GM12872 (cell line): ENCODE measurements around the gene LY86.

Experiments used
- TF ChIP-seq, protein P1 (sequence below): IDR thresholded peaks from 3 replicates; pipeline ENCODE4 v1.5.1; 2011; ENCODE audit warnings: low read depth, mild to moderate bottlenecking, low read length, moderate library complexity; ENCODE audit not compliant: insufficient read depth

The LY86 gene

DNA sequence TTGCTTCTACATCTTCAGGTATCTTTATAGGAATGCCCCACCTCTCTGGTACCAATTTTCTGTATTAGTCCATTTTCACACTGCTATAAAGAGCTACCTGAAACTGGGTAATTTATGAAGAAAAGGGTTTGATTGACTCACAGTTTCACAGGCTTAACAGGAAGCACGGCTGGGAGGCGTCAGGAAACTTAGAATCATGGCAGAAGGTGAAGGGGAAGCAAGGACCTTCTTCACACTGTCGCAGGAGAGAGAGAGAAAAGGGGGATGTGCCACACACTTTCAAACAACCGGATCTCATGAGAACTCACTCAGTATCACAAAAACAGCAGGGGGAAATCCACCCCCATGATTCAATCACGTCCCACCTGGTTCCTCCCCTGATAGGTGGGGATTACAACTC, 24.4 kb upstream of the LY86 start:
- TF ChIP-seq, protein P1, sequence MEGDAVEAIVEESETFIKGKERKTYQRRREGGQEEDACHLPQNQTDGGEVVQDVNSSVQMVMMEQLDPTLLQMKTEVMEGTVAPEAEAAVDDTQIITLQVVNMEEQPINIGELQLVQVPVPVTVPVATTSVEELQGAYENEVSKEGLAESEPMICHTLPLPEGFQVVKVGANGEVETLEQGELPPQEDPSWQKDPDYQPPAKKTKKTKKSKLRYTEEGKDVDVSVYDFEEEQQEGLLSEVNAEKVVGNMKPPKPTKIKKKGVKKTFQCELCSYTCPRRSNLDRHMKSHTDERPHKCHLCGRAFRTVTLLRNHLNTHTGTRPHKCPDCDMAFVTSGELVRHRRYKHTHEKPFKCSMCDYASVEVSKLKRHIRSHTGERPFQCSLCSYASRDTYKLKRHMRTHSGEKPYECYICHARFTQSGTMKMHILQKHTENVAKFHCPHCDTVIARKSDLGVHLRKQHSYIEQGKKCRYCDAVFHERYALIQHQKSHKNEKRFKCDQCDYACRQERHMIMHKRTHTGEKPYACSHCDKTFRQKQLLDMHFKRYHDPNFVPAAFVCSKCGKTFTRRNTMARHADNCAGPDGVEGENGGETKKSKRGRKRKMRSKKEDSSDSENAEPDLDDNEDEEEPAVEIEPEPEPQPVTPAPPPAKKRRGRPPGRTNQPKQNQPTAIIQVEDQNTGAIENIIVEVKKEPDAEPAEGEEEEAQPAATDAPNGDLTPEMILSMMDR: no peak

DNA sequence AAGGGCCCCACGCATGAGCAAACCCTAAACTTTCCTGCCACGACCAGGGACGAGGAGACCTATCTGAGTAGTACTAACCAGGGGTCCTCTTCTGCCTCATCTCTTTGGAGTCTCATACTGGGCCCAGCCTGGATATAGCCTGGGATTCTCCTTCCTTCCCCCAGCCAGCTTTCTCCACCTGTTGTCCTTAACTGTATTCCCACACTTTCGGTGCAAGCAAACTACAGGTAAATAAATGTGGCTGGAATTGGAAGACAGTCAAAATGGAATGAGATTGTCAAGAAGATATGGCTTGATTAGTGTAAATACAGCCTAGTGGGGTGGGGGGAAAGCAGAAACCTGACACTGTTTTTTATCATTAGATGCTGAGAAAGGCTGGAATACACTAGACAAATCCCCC, 23.5 kb upstream of the LY86 start:
- TF ChIP-seq, protein P1: no peak

DNA sequence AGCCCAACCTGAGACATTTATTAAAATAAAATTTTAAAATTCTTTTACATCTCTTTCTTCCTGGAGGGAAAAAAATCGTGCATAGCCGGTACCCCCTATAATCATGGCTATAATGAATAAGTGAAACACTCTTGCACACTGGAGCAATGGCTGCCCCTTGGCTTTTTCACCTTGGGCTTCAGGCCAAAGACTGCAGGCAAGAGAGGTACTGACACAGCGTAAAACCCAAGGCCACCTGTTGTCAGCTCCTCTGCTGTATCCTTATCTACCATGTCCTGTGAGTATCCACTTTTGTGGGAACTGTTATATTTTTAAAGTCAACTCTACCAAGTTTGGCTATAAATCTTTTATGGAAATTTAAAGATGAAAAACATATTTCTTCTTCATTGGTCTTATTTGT, 23.0 kb upstream of the LY86 start:
- TF ChIP-seq, protein P1: no peak

DNA sequence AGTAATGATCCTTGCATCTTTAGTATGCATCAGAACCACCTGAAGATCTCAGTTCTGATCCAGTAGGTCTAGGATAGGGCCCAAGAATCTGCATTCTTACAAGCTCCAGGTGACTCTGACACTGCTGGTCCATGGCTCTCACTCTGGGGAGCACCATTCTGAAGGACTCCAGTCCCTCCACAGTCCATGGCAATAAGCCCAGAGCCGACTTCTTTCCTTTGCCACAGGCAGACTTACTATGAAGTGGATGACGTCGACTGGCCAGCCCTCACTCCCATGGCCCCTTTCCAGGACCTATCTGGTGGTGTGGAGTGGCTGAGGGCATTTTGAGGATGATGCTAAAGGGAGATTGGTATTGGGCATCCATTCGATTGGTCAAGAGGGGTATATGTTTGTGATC, 21.8 kb upstream of the LY86 start:
- TF ChIP-seq, protein P1: no peak

DNA sequence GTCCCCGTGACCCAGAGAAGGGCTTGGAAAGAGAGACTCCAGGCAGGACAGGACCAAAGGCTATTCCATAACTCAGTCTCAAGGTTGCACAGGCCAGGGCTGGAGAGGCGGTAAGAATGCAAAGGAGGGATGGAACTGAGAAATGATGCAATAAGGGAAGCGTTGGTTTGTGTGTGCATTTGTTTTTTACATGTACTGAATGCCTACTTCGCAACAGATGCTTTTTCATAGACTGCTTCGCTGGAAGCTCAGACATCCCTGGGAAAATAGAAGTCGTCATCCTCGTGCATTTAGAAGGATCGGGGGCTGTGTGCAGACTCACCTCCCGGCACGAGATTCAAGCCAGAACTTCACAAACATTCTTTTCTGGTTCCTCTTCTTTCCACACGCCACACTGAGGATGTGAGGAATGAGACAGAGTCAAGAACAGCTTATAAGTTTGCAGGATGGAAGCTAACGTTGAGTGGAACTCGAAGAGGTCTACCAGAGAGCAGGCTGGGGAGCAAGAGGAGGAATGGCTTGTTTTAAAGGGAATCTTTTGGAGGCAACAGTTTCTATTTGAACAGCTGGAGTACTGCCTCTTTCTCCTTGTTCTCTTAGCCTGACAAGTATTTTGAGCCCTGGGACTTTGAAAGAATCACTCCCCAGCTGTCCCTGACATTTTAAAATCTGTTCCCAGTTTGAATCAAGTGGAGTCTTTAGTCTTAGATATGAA, 19.3 kb upstream of the LY86 start:
- TF ChIP-seq, protein P1: no peak

DNA sequence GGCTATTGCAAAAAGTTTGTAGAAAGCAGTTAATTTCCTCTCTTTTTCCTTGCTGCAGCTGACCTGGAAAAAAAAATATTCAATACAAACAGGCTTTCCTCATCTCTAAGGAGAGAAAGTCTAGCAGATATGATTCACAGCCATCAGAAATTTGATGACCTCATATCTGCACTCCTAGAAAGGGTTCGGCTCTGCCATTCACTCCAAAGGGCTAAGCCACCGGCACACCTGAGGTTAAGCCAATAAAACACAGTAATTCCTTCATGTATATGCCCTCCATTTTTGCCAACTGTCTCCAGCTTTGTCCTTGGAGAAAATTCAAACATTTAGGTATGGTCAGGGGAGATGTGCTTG, 18.7 kb upstream of the LY86 start:
- TF ChIP-seq, protein P1: no peak

DNA sequence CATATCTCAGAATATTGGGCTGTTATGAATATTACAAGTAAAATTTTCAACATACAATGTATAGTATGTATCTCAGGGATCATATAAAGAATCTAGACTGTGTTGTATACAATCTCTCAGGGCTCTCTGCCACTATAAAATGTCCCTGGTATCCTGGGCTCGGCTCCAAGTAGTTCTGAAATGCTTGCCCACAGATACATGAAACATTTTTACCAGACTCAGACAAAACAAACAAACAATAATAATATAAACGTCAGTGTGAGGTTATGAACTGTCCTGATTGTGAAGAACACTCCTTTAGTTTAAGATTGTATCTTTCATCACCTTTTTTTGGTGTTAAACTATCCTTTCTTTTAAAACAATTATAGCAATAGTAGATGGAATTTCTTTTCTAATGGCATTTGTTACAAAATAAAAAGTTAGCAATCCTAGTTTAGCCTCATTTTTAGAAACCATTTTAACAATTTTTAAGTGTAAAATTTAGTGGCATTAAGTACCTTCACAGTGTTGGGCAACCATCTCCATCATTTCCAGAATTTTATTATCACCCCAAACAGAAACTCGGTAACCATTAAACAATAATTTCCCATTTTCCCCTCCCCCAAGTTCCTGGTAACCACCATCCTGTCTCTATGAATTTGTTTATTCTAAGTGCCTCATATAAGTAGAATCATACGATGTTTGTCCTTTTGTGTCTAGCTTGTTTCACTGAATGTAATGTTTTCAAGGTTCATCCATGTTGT, 17.4 kb upstream of the LY86 start:
- TF ChIP-seq, protein P1: no peak
